HepG2 (cell line): Measurements from ENCODE around the gene LRR1. TPM values are rescaled to one million over a fixed set of nuclear protein-coding genes. Genes with fewer than 3 reads are reported as not detected.

Source experiments
- DMAP1 ChIP-seq: IDR thresholded peaks from 2 replicates; pipeline ENCODE4 v1.6.1; 2016
- FOXA3 ChIP-seq: IDR thresholded peaks from 2 replicates; pipeline ENCODE4 v1.6.1; 2016; ENCODE audit warnings: missing genetic modification reagents, missing compliant biosample characterization
- JUNB ChIP-seq: sonication (generic); formaldehyde crosslinking; IDR thresholded peaks from 2 replicates; pipeline ENCODE4 v1.8.0; 2022; ENCODE audit warnings: missing genetic modification reagents, mild to moderate bottlenecking, borderline replicate concordance
- MIER3 ChIP-seq: IDR thresholded peaks from 2 replicates; pipeline ENCODE4 v1.6.1; 2016; ENCODE audit warnings: missing compliant biosample characterization, borderline replicate concordance
- NR1H2 ChIP-seq: sonication (generic); formaldehyde crosslinking; IDR thresholded peaks from 2 replicates; pipeline ENCODE4 v1.8.1; 2022; ENCODE audit warnings: low read depth, missing genetic modification reagents, borderline replicate concordance
- REXO4 ChIP-seq: sonication (generic); formaldehyde crosslinking; IDR thresholded peaks from 2 replicates; pipeline ENCODE4 v1.8.0; 2022; ENCODE audit warnings: missing genetic modification reagents, mild to moderate bottlenecking, borderline replicate concordance
- RXRB ChIP-seq: IDR thresholded peaks from 2 replicates; pipeline ENCODE4 v1.6.1; 2016; ENCODE audit warnings: borderline replicate concordance, missing genetic modification reagents, missing compliant biosample characterization
- SCMH1 ChIP-seq: sonication (generic); formaldehyde crosslinking; IDR thresholded peaks from 2 replicates; pipeline ENCODE4 v1.9.0; 2021; ENCODE audit warnings: missing genetic modification reagents, mild to moderate bottlenecking, borderline replicate concordance
- SMC3 ChIP-seq: IDR thresholded peaks from 2 replicates; pipeline ENCODE4 v1.6.1; 2011; ENCODE audit warnings: low read length, improper control_type of control experiment
- SRSF1 ChIP-seq: fragments of 200-400 bp; formaldehyde crosslinking; optimal IDR thresholded peaks from 2 replicates; pipeline ENCODE3; 2017; ENCODE audit warnings: mild to moderate bottlenecking, low read depth, low read length, moderate library complexity
- TSC22D2 ChIP-seq: sonication (generic); formaldehyde crosslinking; IDR thresholded peaks from 2 replicates; pipeline ENCODE4 v1.5.1; 2020; ENCODE audit warnings: missing genetic modification reagents, mild to moderate bottlenecking, borderline replicate concordance
- YEATS2 ChIP-seq: sonication (generic); formaldehyde crosslinking; IDR thresholded peaks from 2 replicates; pipeline ENCODE4 v1.4.0; 2020; ENCODE audit warnings: missing genetic modification reagents, borderline replicate concordance
- ZSCAN20 ChIP-seq: sonication (generic); formaldehyde crosslinking; IDR thresholded peaks from 2 replicates; pipeline ENCODE4 v1.4.0; 2020; ENCODE audit warnings: missing genetic modification reagents, mild to moderate bottlenecking, borderline replicate concordance
- polyA plus RNA-seq, 8 experiments: library from polyadenylated mRNA; depleted of rRNA in 3 of 8; stranded (reverse) in 7 of 8; unstranded in 1 of 8; fragments of >200 nt; fragmentation: Illumina TruSeq in 4 of 8; extraction: Trizol in 4 of 8; gene quantifications; 2 replicates each; pipeline versions ENCODE4 v1.2.1 to v1.2.3, GENCODE V29; 2011 to 2016; ENCODE audit warnings: low read depth in 4 of 8, missing spikeins in 1 of 8, mixed read lengths in 1 of 8; ENCODE audit not compliant: insufficient read depth in 1 of 8
- total RNA-seq, 5 experiments: library from RNA; depleted of rRNA; stranded (reverse); fragments of >200 nt; fragmentation: Illumina TruSeq; extraction: Trizol; gene quantifications; 2 replicates each; pipeline ENCODE4 v1.2.3, GENCODE V29; 2016; ENCODE audit warnings: low read depth in 1 of 5
- TF ChIP-seq, protein P1 (sequence below): sonication (generic); formaldehyde crosslinking; IDR thresholded peaks from 2 replicates; pipeline ENCODE4 v1.4.0; 2020; ENCODE audit warnings: mild to moderate bottlenecking, missing genetic modification reagents, borderline replicate concordance
- TF ChIP-seq, protein P2 (sequence below): sonication (generic); formaldehyde crosslinking; IDR thresholded peaks from 2 replicates; pipeline ENCODE4 v1.5.1; 2020; ENCODE audit warnings: mild to moderate bottlenecking, missing genetic modification reagents, borderline replicate concordance
- TF ChIP-seq, protein P3 (sequence below): sonication (generic); formaldehyde crosslinking; IDR thresholded peaks from 2 replicates; pipeline ENCODE4 v1.4.0; 2020; ENCODE audit warnings: missing genetic modification reagents, borderline replicate concordance

LRR1 gene
- total and polyA plus RNA-seq, 2 of the 13 experiments (the other 11 are each of a cell fraction or from before 2014, with no cell fraction given) = 7.0 to 36.2 TPM

DNA sequence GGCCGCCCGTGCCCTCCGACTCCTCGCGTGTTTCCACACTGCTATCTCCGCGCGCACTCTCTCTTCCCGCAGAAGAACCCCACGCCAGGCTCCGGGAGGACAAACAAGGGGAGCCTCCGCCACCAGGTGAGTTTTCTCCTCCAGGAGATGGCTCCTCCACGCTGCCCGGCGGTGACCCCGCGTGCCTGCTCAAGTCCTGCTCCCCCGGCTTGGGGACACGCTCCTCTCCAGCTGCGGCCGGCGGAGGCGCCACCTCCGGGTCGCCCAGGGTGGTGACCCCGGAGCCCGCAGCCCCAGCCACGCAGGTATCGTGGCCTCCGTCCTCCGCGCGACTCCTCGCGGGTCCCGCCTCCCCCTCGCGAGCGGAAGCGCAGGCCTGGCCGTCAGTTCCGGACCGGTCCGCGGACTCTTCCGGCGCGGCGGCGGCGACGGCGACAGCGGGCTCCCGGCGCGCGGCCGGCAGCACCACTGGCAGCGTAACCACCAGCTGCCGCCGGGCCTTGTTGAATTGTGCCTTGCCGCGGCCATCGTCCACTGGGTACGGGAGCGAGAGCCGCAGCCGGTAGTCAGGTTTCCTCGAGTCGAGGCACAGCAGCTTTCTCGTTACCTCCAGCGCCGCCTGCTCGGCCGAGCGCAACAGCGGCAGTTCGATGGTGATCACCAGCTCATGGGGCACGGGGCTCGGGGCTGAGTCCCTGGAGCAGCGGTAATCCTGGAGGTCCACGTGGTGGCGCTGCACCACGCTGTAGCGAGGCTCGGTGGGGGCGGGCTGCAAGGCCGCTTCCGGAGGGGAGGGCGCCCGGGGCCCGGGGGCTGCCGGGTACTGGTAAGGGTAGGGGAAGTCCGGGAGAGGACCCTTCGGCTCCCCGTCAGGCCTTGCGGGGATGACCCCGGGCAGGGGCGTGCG lies 35.2 kb downstream of the LRR1 start (continued):
- TF ChIP-seq ZSCAN20 (CRISPR knock-in tag) (no peak; the same call in 1 of the 2 replicates), MIER3 (CRISPR knock-in tag) (peak; percentile 54; the same call in 1 of the 2 replicates), YEATS2 (no peak; the same call in 1 of the 2 replicates), FOXA3 (CRISPR knock-in tag) (peak; percentile 31), JUNB (CRISPR knock-in tag) (0 out of 2 replicates have a peak, but pooled peaks have one; percentile 30), DMAP1 (CRISPR knock-in tag) (peak; percentile 89), RXRB (CRISPR knock-in tag) (0 out of 2 replicates have a peak, but pooled peaks have one; percentile 17), NR1H2 (CRISPR knock-in tag) (no peak), SMC3 (peak; percentile 41; the same call in 1 of the 2 replicates), SCMH1 (CRISPR knock-in tag) (no peak), TSC22D2 (peak; percentile 51; the same call in 1 of the 2 replicates), REXO4 (CRISPR knock-in tag) (no peak; the same call in 1 of the 2 replicates), SRSF1 (peak; percentile 81)
- TF ChIP-seq, protein P1, sequence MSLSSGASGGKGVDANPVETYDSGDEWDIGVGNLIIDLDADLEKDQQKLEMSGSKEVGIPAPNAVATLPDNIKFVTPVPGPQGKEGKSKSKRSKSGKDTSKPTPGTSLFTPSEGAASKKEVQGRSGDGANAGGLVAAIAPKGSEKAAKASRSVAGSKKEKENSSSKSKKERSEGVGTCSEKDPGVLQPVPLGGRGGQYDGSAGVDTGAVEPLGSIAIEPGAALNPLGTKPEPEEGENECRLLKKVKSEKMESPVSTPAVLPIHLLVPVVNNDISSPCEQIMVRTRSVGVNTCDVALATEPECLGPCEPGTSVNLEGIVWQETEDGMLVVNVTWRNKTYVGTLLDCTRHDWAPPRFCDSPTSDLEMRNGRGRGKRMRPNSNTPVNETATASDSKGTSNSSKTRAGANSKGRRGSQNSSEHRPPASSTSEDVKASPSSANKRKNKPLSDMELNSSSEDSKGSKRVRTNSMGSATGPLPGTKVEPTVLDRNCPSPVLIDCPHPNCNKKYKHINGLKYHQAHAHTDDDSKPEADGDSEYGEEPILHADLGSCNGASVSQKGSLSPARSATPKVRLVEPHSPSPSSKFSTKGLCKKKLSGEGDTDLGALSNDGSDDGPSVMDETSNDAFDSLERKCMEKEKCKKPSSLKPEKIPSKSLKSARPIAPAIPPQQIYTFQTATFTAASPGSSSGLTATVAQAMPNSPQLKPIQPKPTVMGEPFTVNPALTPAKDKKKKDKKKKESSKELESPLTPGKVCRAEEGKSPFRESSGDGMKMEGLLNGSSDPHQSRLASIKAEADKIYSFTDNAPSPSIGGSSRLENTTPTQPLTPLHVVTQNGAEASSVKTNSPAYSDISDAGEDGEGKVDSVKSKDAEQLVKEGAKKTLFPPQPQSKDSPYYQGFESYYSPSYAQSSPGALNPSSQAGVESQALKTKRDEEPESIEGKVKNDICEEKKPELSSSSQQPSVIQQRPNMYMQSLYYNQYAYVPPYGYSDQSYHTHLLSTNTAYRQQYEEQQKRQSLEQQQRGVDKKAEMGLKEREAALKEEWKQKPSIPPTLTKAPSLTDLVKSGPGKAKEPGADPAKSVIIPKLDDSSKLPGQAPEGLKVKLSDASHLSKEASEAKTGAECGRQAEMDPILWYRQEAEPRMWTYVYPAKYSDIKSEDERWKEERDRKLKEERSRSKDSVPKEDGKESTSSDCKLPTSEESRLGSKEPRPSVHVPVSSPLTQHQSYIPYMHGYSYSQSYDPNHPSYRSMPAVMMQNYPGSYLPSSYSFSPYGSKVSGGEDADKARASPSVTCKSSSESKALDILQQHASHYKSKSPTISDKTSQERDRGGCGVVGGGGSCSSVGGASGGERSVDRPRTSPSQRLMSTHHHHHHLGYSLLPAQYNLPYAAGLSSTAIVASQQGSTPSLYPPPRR = peak; percentile 56
- TF ChIP-seq, protein P2, sequence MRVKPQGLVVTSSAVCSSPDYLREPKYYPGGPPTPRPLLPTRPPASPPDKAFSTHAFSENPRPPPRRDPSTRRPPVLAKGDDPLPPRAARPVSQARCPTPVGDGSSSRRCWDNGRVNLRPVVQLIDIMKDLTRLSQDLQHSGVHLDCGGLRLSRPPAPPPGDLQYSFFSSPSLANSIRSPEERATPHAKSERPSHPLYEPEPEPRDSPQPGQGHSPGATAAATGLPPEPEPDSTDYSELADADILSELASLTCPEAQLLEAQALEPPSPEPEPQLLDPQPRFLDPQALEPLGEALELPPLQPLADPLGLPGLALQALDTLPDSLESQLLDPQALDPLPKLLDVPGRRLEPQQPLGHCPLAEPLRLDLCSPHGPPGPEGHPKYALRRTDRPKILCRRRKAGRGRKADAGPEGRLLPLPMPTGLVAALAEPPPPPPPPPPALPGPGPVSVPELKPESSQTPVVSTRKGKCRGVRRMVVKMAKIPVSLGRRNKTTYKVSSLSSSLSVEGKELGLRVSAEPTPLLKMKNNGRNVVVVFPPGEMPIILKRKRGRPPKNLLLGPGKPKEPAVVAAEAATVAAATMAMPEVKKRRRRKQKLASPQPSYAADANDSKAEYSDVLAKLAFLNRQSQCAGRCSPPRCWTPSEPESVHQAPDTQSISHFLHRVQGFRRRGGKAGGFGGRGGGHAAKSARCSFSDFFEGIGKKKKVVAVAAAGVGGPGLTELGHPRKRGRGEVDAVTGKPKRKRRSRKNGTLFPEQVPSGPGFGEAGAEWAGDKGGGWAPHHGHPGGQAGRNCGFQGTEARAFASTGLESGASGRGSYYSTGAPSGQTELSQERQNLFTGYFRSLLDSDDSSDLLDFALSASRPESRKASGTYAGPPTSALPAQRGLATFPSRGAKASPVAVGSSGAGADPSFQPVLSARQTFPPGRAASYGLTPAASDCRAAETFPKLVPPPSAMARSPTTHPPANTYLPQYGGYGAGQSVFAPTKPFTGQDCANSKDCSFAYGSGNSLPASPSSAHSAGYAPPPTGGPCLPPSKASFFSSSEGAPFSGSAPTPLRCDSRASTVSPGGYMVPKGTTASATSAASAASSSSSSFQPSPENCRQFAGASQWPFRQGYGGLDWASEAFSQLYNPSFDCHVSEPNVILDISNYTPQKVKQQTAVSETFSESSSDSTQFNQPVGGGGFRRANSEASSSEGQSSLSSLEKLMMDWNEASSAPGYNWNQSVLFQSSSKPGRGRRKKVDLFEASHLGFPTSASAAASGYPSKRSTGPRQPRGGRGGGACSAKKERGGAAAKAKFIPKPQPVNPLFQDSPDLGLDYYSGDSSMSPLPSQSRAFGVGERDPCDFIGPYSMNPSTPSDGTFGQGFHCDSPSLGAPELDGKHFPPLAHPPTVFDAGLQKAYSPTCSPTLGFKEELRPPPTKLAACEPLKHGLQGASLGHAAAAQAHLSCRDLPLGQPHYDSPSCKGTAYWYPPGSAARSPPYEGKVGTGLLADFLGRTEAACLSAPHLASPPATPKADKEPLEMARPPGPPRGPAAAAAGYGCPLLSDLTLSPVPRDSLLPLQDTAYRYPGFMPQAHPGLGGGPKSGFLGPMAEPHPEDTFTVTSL (CRISPR knock-in tag) = peak; percentile 48; the same call in 1 of the 2 replicates
- TF ChIP-seq, protein P3, sequence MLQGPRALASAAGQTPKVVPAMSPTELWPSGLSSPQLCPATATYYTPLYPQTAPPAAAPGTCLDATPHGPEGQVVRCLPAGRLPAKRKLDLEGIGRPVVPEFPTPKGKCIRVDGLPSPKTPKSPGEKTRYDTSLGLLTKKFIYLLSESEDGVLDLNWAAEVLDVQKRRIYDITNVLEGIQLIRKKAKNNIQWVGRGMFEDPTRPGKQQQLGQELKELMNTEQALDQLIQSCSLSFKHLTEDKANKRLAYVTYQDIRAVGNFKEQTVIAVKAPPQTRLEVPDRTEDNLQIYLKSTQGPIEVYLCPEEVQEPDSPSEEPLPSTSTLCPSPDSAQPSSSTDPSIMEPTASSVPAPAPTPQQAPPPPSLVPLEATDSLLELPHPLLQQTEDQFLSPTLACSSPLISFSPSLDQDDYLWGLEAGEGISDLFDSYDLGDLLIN (CRISPR knock-in tag) = no peak; the same call in 1 of the 2 replicates
